Measurements from ENCODE around the gene DMBT1. TPM values are rescaled to one million over a fixed set of nuclear protein-coding genes. Genes with fewer than 3 reads are reported as not detected.

DMBT1 gene
- total RNA-seq, 2 donors from 2014 or later = not detected

GRCh38 chr10:122553341-122553740 is 7.2 kb upstream of the DMBT1 start:
- DNase-seq (no peak), ATAC-seq (replicated peaks in 1 of 2) (no peak)
- Mint-ChIP-seq H3K4me1 (ENCODE audit: low read depth) (peaks cover 13% of the 10 kb centered on the region), H3K27ac (no peak overlapping the region), H3K9me3 (no peaks in the 10 kb centered on the region), H3K27me3 (ENCODE audit: low read depth) (peaks cover 7% of the 10 kb centered on the region), H3K36me3 (ENCODE audit: insufficient read depth in 2 of 2) (no peaks in the 10 kb centered on the region), H3K4me3 (no peak overlapping the region)

GRCh38 chr10:122554131-122555036 is 6.2 kb upstream of the DMBT1 start:
- Mint-ChIP-seq H3K4me1 (ENCODE audit: low read depth) (peaks cover 23% of the 10 kb centered on the region), H3K4me3 (no peak overlapping the region), H3K27me3 (ENCODE audit: low read depth) (peaks cover 8% of the 10 kb centered on the region), H3K27ac (no peak overlapping the region), H3K9me3 (no peaks in the 10 kb centered on the region), H3K36me3 (ENCODE audit: insufficient read depth in 2 of 2) (no peaks in the 10 kb centered on the region)
- DNase-seq (no peak), ATAC-seq (replicated peaks in 1 of 2) (no peak)

GRCh38 chr10:122555442-122555841 is 5.1 kb upstream of the DMBT1 start:
- Mint-ChIP-seq H3K27me3 (ENCODE audit: low read depth) (peaks cover 19% of the 10 kb centered on the region), H3K4me3 (no peak overlapping the region), H3K4me1 (ENCODE audit: low read depth) (peaks cover 24% of the 10 kb centered on the region), H3K27ac (no peak overlapping the region), H3K36me3 (ENCODE audit: insufficient read depth in 2 of 2) (no peaks in the 10 kb centered on the region), H3K9me3 (no peaks in the 10 kb centered on the region)
- ATAC-seq (replicated peaks in 1 of 2) (no peak), DNase-seq (no peak)

- no peaks in the 10 kb centered on the region for H3K9me3 Mint-ChIP-seq
- H3K27ac Mint-ChIP-seq = no peak overlapping the region
- H3K4me1 Mint-ChIP-seq (ENCODE audit: low read depth) = peaks cover 22% of the 10 kb centered on the region
- no peak overlapping the region for H3K4me3 Mint-ChIP-seq
- H3K36me3 Mint-ChIP-seq (ENCODE audit: insufficient read depth in 2 of 2) = no peaks in the 10 kb centered on the region
- no peak for DNase-seq
- peaks cover 36% of the 10 kb centered on the region for H3K27me3 Mint-ChIP-seq (ENCODE audit: low read depth)
- ATAC-seq (replicated peaks in 1 of 2) = no peak
Observed at GRCh38 chr10:122557516-122557915, 3.0 kb upstream of the DMBT1 start.

- Mint-ChIP-seq H3K27me3 (ENCODE audit: low read depth) (peaks cover 40% of the 10 kb centered on the region), H3K9me3 (no peaks in the 10 kb centered on the region), H3K36me3 (ENCODE audit: insufficient read depth in 2 of 2) (no peaks in the 10 kb centered on the region), H3K27ac (no peak overlapping the region), H3K4me3 (peak overlapping the region; percentile 2 to 25), H3K4me1 (ENCODE audit: low read depth) (peaks cover 22% of the 10 kb centered on the region)
- ATAC-seq (replicated peaks in 1 of 2) (peak in 1 of 2 donors; percentile 15), DNase-seq (no peak)
Observed at GRCh38 chr10:122558452-122558851, 2.1 kb upstream of the DMBT1 start.

GRCh38 chr10:122559228-122559627 is 1.3 kb upstream of the DMBT1 start:
- Mint-ChIP-seq H3K36me3 (ENCODE audit: insufficient read depth in 2 of 2) (no peaks in the 10 kb centered on the region), H3K4me1 (ENCODE audit: low read depth) (peaks cover 22% of the 10 kb centered on the region), H3K4me3 (peak overlapping the region in 1 of 2 donors; percentile 5), H3K27ac (no peak overlapping the region), H3K27me3 (ENCODE audit: low read depth) (peaks cover 47% of the 10 kb centered on the region), H3K9me3 (no peaks in the 10 kb centered on the region)
- DNase-seq (no peak), ATAC-seq (replicated peaks in 1 of 2) (peak in 1 of 2 donors; percentile 64)

- H3K9me3 Mint-ChIP-seq = no peaks in the 10 kb centered on the region
- peaks cover 58% of the 10 kb centered on the region for H3K27me3 Mint-ChIP-seq (ENCODE audit: low read depth)
- no peaks in the 10 kb centered on the region for H3K36me3 Mint-ChIP-seq (ENCODE audit: insufficient read depth in 2 of 2)
- DNase-seq = no peak
- ATAC-seq (replicated peaks in 1 of 2) = no peak
- H3K4me1 Mint-ChIP-seq (ENCODE audit: low read depth) = peaks cover 22% of the 10 kb centered on the region
- no peak overlapping the region for H3K4me3 Mint-ChIP-seq
- no peak overlapping the region for H3K27ac Mint-ChIP-seq
Observed at GRCh38 chr10:122561212-122561611, 658 bp downstream of the DMBT1 start.

GRCh38 chr10:122561792-122562191 is 1.2 kb downstream of the DMBT1 start:
- H3K36me3 Mint-ChIP-seq (ENCODE audit: insufficient read depth in 2 of 2) = no peaks in the 10 kb centered on the region
- ATAC-seq (replicated peaks in 1 of 2) (no peak), DNase-seq (no peak)
- H3K4me3 Mint-ChIP-seq = no peak overlapping the region
- H3K27ac Mint-ChIP-seq = no peak overlapping the region
- peaks cover 55% of the 10 kb centered on the region for H3K27me3 Mint-ChIP-seq (ENCODE audit: low read depth)
- peaks cover 22% of the 10 kb centered on the region for H3K4me1 Mint-ChIP-seq (ENCODE audit: low read depth)
- H3K9me3 Mint-ChIP-seq = no peaks in the 10 kb centered on the region

- Mint-ChIP-seq H3K9me3 (no peaks in the 10 kb centered on the region), H3K4me3 (no peak overlapping the region), H3K4me1 (ENCODE audit: low read depth) (peaks cover 9% of the 10 kb centered on the region), H3K36me3 (ENCODE audit: insufficient read depth in 2 of 2) (no peaks in the 10 kb centered on the region), H3K27ac (no peak overlapping the region), H3K27me3 (ENCODE audit: low read depth) (peaks cover 67% of the 10 kb centered on the region)
- DNase-seq (no peak), ATAC-seq (replicated peaks in 1 of 2) (no peak)
Observed at GRCh38 chr10:122564980-122565379, 4.4 kb downstream of the DMBT1 start.

GRCh38 chr10:122565766-122566206 is 5.2 kb downstream of the DMBT1 start:
- peaks cover 67% of the 10 kb centered on the region for H3K27me3 Mint-ChIP-seq (ENCODE audit: low read depth)
- H3K9me3 Mint-ChIP-seq = no peaks in the 10 kb centered on the region
- ATAC-seq (replicated peaks in 1 of 2) (peak in 1 of 2 donors; percentile 44), DNase-seq (peak; percentile 69 to 74)
- no peaks in the 10 kb centered on the region for H3K36me3 Mint-ChIP-seq (ENCODE audit: insufficient read depth in 2 of 2)
- H3K4me1 Mint-ChIP-seq (ENCODE audit: low read depth) = peaks cover 9% of the 10 kb centered on the region
- no peak overlapping the region for H3K4me3 Mint-ChIP-seq
- H3K27ac Mint-ChIP-seq = no peak overlapping the region

- DNase-seq = no peak
Observed at GRCh38 chr10:122566632-122567031, 6.1 kb downstream of the DMBT1 start.

GRCh38 chr10:122567056-122567660 is 6.6 kb downstream of the DMBT1 start:
- peak; percentile 37 to 55 for DNase-seq
- H3K4me1 Mint-ChIP-seq (ENCODE audit: low read depth) = no peaks in the 10 kb centered on the region
- no peaks in the 10 kb centered on the region for H3K36me3 Mint-ChIP-seq (ENCODE audit: insufficient read depth in 2 of 2)
- peak; percentile 41 to 55 for ATAC-seq (replicated peaks in 1 of 2)
- peaks cover 64% of the 10 kb centered on the region for H3K27me3 Mint-ChIP-seq (ENCODE audit: low read depth)
- no peak overlapping the region for H3K4me3 Mint-ChIP-seq
- H3K9me3 Mint-ChIP-seq = no peaks in the 10 kb centered on the region
- H3K27ac Mint-ChIP-seq = no peak overlapping the region

More at GRCh38 chr10:122566632-122567031, 6.1 kb downstream of the DMBT1 start:
- Mint-ChIP-seq H3K27me3 (ENCODE audit: low read depth) (peaks cover 64% of the 10 kb centered on the region), H3K4me3 (no peak overlapping the region), H3K4me1 (ENCODE audit: low read depth) (peaks cover 4% of the 10 kb centered on the region), H3K36me3 (ENCODE audit: insufficient read depth in 2 of 2) (no peaks in the 10 kb centered on the region), H3K9me3 (no peaks in the 10 kb centered on the region), H3K27ac (no peak overlapping the region)
- no peak for ATAC-seq (replicated peaks in 1 of 2)

- no peaks in the 10 kb centered on the region for H3K4me1 Mint-ChIP-seq (ENCODE audit: low read depth)
- peaks cover 63% of the 10 kb centered on the region for H3K27me3 Mint-ChIP-seq (ENCODE audit: low read depth)
- no peaks in the 10 kb centered on the region for H3K36me3 Mint-ChIP-seq (ENCODE audit: insufficient read depth in 2 of 2)
- H3K9me3 Mint-ChIP-seq = no peaks in the 10 kb centered on the region
- no peak overlapping the region for H3K4me3 Mint-ChIP-seq
- DNase-seq (no peak), ATAC-seq (replicated peaks in 1 of 2) (no peak)
- H3K27ac Mint-ChIP-seq = no peak overlapping the region
Observed at GRCh38 chr10:122568551-122568950, 8.0 kb downstream of the DMBT1 start.
